NT2/D1 (cell line): ENCODE results near the gene RPL7A.

ENCODE experiments used
- SUZ12 ChIP-seq: IDR thresholded peaks from 2 replicates; pipeline ENCODE4 v1.6.1; 2011; ENCODE audit not compliant: insufficient read length, insufficient read depth; ENCODE audit errors: extremely low read depth
- YY1 ChIP-seq: IDR thresholded peaks from 2 replicates; pipeline ENCODE4 v1.6.1; 2011; ENCODE audit not compliant: insufficient read length, insufficient read depth
- ZNF274 ChIP-seq: IDR thresholded peaks from 2 replicates; pipeline ENCODE4 v1.6.1; 2011; ENCODE audit warnings: mild to moderate bottlenecking, low read depth, low read length

GRCh38 chr9:133333011-133333410, 15.0 kb upstream of the RPL7A start:
- TF ChIP-seq ZNF274 (no peak), YY1 (no peak), SUZ12 (no peak)
